NCI-H69 (cell line): ENCODE results near the gene FZD7.

ENCODE experiments used
- DNase-seq: peaks from one replicate; lab custom pipeline; 2025; lab: John Stamatoyannopoulos, UW

FZD7 gene

DNA sequence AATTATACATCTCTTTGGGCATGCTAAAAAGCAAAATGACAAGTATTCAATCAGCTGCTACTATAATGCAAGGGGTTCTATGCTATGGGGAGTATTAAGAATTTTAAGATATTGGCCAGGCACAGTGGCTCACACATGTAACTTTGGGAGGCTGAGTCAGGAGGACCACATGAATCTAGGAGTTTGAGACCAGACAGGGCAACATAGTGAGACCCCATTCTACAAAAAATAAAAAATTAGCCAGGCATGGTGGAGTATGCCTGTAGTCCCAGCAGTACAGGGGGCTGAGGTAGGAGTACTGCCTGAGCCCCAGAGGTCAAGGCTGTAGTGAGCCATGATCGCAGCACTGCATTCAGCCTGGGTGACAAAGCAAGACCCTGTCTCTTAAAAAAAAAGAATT lies 33.9 kb downstream of the FZD7 start:
- DNase-seq, result no peak

DNA sequence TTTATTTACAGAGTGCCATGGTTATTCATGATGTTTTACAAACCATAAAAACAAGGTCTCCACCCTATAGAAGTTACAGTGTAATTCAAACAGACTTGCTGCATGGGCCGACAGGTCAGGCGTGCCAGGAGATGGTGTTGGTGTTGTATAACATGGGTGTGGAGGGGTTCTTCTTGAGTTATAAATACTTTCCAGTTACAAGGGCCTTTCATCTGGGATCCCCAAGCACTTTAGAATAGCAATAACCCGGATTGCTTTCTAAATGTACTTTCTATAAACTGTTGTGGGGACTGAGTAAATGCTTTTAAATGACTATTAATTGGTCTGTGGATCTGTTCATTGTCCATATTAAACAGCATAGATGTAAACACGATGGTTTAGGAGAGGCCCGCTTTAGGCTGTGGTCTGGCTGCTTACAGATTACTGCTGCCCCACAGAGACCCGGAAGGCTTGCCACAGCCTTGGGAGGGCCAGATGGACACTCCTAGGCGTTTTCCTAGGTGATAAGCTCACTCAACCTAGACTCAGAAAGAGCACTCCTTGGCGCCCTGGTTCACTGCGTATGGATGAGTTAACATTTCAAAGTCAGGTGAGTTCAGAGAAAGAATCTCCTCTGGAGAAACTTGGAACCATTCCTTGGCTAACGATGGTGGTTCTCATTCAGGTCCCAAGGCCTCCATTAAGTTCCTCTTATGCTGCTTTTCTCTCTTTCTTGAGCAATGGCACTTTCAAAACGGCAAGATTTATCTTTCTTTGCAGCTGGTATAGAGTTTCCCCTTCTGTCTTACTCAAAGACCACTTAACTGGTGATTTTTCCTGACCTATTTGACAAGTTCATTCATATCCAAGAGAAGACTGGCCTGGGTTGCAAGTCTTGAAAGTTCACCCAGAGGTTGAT lies 35.8 kb downstream of the FZD7 start:
- DNase-seq, result no peak

DNA sequence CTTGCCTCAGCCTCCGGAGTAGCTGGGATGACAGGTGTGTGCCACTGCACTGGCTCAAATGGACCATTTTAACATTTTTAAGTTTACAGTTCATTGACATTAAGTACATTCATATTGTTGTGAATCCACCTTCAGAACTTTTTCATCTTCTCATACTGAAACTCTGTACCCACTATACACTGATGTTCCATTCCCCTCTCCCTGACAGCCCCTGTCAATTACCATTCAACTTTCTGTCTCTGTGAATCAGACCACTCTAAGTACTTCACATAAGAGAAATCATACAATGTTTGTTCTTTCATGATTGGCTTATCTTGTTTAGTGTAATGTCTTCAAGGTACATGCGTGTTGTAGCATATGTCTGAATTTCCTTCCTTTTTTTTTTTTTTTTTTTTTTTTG lies 37.5 kb downstream of the FZD7 start:
- no peak for DNase-seq

DNA sequence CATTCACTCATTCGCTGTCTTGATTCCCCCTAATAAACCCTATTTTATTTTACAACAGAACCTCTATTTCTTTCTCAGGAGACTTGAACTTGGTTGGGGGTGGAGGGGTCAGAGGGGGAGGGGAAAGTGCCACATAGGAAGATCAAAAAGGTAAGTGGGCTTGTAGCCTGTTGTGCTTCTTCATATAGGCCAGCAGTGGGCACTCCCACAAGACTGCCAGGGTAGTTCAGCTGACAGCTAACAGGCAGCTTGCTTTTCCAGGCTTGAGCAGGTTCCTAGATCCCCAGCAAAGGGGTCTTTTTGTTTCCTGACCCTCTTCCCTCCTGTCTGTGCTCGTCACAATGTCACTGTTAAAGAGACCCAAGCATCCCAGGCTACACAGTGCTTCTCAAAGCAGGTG lies 38.6 kb downstream of the FZD7 start:
- DNase-seq, result peak; percentile 17

DNA sequence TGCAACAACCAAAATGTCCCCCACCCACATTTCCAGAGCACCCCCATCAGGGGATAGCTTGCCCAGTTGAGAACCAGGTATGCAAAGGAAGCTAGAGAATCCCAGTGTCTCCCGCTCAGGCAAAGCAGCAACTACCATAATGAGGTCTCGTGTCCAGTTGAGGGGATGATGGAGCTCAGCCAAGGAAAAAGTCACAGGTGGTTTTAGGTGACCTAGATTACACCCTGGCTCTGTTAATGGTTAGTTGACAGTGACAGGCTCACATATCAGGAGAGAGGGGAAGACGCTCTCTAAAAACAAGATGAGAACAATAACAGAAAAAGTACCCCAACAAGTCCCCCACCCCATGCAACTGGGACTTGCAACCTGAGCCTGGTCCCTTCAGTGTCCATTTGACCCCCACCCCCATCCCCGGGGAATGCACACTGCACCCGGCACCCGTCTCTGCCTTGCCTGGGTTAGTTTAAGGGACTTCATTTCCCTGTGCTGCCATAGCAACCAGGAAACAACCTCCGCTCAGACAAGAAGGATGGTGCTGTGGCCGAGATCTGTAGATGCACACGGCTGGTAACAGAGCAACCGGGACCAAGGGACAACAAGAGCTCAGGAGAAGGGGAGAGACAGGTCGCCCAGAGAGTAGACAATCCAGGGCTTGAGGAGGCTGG lies 39.2 kb downstream of the FZD7 start, which contains the start of gene KIAA2012:
Gene KIAA2012 (plus strand): TSS at position 519 of the 665 bp plus-strand sequence. CDS start 373 bp downstream, outside the sequence.
- peak; percentile 6 for DNase-seq

DNA sequence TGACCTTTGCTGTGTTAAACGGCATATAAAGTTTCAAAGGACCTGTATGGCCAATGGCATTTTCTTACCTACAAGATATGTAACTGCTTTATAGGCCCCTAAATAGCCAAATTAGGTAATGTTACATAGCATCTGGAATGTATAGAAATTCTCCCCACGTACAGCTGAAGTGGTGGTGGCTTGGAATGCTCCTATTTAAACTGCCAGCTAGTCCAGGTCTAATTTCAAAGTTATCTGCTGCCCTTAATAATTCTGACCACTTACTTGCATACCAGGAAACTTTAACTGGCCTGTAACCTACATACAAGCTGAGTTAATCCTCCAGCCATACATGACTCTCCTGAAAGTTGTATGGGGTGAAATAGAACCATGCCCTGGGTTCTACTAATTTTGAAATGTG lies 40.7 kb downstream of the FZD7 start:
- no peak for DNase-seq

DNA sequence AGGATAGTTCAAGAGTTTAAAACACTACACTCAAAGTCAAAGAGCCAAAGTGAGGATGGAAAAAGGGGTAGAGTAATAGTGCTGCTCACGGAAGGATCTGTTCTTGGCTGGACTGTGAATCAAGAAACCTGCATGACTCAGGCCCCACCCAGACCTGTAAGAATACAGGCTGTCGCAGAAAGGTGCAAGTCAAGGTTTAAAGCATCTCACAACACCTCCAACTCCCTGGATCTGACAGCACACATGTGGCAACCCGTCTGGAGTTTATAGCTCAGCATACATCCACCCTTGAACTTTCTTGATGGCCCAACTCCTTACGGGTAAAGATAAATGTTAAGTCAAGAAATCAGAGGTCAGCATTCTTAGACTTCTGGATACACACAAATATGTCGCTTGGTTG lies 45.7 kb downstream of the FZD7 start:
- DNase-seq, result no peak

DNA sequence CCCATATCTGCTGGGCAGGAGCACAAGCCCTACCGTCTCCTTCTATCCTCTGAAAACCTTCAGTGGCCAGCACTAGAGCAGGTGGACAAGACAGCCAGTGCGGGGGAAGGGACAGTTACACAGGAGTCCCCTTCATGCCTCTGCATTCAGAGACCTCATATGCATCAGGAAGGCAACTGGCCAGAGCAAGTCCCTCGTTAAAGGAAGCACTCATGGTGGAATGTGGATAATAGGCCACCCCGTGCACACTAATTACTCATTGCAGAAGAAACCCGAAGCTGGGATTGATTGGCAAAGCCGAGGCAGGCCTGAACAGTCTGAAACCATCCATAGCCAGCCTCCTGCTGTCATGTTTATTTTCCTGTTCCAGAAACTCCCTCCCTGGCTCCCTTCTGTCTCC lies 50.6 kb downstream of the FZD7 start:
- peak; percentile 90 for DNase-seq
